Breast epithelium (tissue), 4 donors: Measurements from ENCODE around the gene NKX2-1. TPM values are rescaled to one million over a fixed set of nuclear protein-coding genes. Genes with fewer than 3 reads are reported as not detected.

ENCODE experiments used
- DNase-seq, 2 donors: peaks; one replicate each; pipeline ENCODE4 v3.0.0-alpha.2; 2019; ENCODE audit warnings: low spot score in 2 of 2
- H3K27ac ChIP-seq, 2 donors: fragments of 200-600 bp; sonication (generic) in 1 of 2; one replicate each; pipeline ENCODE4 v1.5.1; 2016 to 2019; ENCODE audit warnings: mild to moderate bottlenecking in 1 of 2
- H3K27me3 ChIP-seq, 2 donors: fragments of 200-600 bp; sonication (generic) in 1 of 2; one replicate each; pipeline versions ENCODE4 v1.5.1 to v1.6.0; 2017 to 2019; ENCODE audit warnings: control low read depth in 1 of 2, mild to moderate bottlenecking in 1 of 2
- H3K36me3 ChIP-seq: fragments of 200-600 bp; one replicate; pipeline ENCODE4 v1.5.1; 2019
- H3K4me1 ChIP-seq, 2 donors: fragments of 200-600 bp; sonication (generic); one replicate each; pipeline ENCODE4 v1.5.1; 2016 to 2019; ENCODE audit warnings: control low read depth in 1 of 2
- H3K4me3 ChIP-seq, 3 donors: fragments of 200-600 bp; sonication (generic); 1 replicate in 2 of 3; 2 replicates in 1 of 3; pipeline ENCODE4 v1.5.1; 2016 to 2019; ENCODE audit warnings: mild to moderate bottlenecking in 3 of 3, moderate library complexity in 2 of 3
- H3K9me3 ChIP-seq, 2 donors: fragments of 200-600 bp; sonication (generic) in 1 of 2; one replicate each; pipeline ENCODE4 v1.5.1; 2016 to 2019; ENCODE audit warnings: control low read depth in 1 of 2
- CTCF ChIP-seq, 3 donors: fragments of 450-650 bp; IDR thresholded peaks; one replicate each; pipeline ENCODE4 v1.5.1; 2016 to 2017; ENCODE audit warnings: antibody characterized with exemption in 3 of 3, mild to moderate bottlenecking in 3 of 3, moderate library complexity in 3 of 3
- POLR2A ChIP-seq: fragments of 450-650 bp; IDR thresholded peaks from one replicate; pipeline ENCODE4 v1.6.1; 2016; ENCODE audit warnings: antibody characterized with exemption, mild to moderate bottlenecking, moderate library complexity
- POLR2AphosphoS5 ChIP-seq, 3 donors: sonication (generic); formaldehyde crosslinking; IDR thresholded peaks; one replicate each; pipeline ENCODE4 v1.6.1; 2017; ENCODE audit warnings: antibody characterized with exemption in 3 of 3
- intact Hi-C: fragments of 100-400 bp; cut with DNase I; formaldehyde crosslinking; loops from one replicate; pipeline ENCODE4 v1.15.1; 2023; ENCODE audit warnings: low total_unique reads
- total RNA-seq, 3 donors: library from RNA; depleted of rRNA; stranded (reverse); fragments of >200 nt; gene quantifications; one replicate each; pipeline ENCODE4 v1.1.0, GENCODE V29; 2016

NKX2-1 gene
- total RNA-seq, 3 donors from 2014 or later, result not detected

GRCh38 chr14:36514278-36515104 is 5.5 kb downstream of the NKX2-1 start:
- H3K4me3 ChIP-seq, result no peak overlapping the region
- TF ChIP-seq POLR2A (no peak), POLR2AphosphoS5 (IDR thresholded peaks at IDR 0.05) (no peak), CTCF (IDR thresholded peaks at IDR 0.05) (no peak)

GRCh38 chr14:36513451-36514277 is 6.4 kb downstream of the NKX2-1 start:
- no peak for DNase-seq
- no peaks in the 10 kb centered on the region for H3K9me3 ChIP-seq
- H3K4me1 ChIP-seq, result peaks cover 0 to 4% of the 10 kb centered on the region in 2 donors
- no peaks in the 10 kb centered on the region for H3K36me3 ChIP-seq
- H3K27me3 ChIP-seq, result peaks cover 13 to 98% of the 10 kb centered on the region in 2 donors
- TF ChIP-seq POLR2A, result no peak
- TF ChIP-seq POLR2AphosphoS5 (IDR thresholded peaks at IDR 0.05), result no peak
- no peak for TF ChIP-seq CTCF (IDR thresholded peaks at IDR 0.05)
- intact Hi-C loops, result no loop called here
- no peak overlapping the region for H3K4me3 ChIP-seq
- no peak overlapping the region for H3K27ac ChIP-seq

More at GRCh38 chr14:36514278-36515104, 5.5 kb downstream of the NKX2-1 start:
- Histone ChIP-seq H3K4me1 (peaks cover 0 to 6% of the 10 kb centered on the region in 2 donors), H3K27me3 (peaks cover 13 to 98% of the 10 kb centered on the region in 2 donors), H3K27ac (no peak overlapping the region), H3K9me3 (no peaks in the 10 kb centered on the region), H3K36me3 (no peaks in the 10 kb centered on the region)
- DNase-seq, result no peak
- intact Hi-C loops, result no loop called here

GRCh38 chr14:36513012-36513420 is 7.0 kb downstream of the NKX2-1 start:
- Histone ChIP-seq H3K27ac (no peak overlapping the region), H3K27me3 (peaks cover 9 to 98% of the 10 kb centered on the region in 2 donors), H3K9me3 (no peaks in the 10 kb centered on the region), H3K36me3 (no peaks in the 10 kb centered on the region), H3K4me3 (no peak overlapping the region), H3K4me1 (peaks cover 0 to 4% of the 10 kb centered on the region in 2 donors)
- TF ChIP-seq CTCF (IDR thresholded peaks at IDR 0.05), result no peak
- no peak for TF ChIP-seq POLR2AphosphoS5 (IDR thresholded peaks at IDR 0.05)
- no peak for TF ChIP-seq POLR2A
- DNase-seq, result no peak
- intact Hi-C loops, result no loop called here

- intact Hi-C loops, result no loop called here
- no peak for DNase-seq
- no peaks in the 10 kb centered on the region for H3K36me3 ChIP-seq
- peaks cover 7 to 98% of the 10 kb centered on the region in 2 donors for H3K27me3 ChIP-seq
- H3K27ac ChIP-seq, result no peak overlapping the region
- peaks cover 0 to 2% of the 10 kb centered on the region in 2 donors for H3K4me1 ChIP-seq
- H3K4me3 ChIP-seq, result no peak overlapping the region
- no peaks in the 10 kb centered on the region for H3K9me3 ChIP-seq
- TF ChIP-seq POLR2A (no peak), CTCF (IDR thresholded peaks at IDR 0.05) (no peak), POLR2AphosphoS5 (IDR thresholded peaks at IDR 0.05) (no peak)
Observed at GRCh38 chr14:36512585-36513003, 7.4 kb downstream of the NKX2-1 start.
